Activated CD4-positive, alpha-beta memory T cell treated with anti-CD3 and anti-CD28 coated beads, Interleukin-2, amount 10 ng/mL, durations not matched to agents 7 days and 5 days (primary cell): ENCODE data around the gene EFCAB11. TPM values are rescaled to one million over a fixed set of nuclear protein-coding genes. Genes with fewer than 3 reads are reported as not detected.
A peak's percentile ranks its signal among the peaks of the same experiment; 100 is the strongest.

Source experiments
- CTCF ChIA-PET: fragments of 350-600 bp; sonication (Branson Sonifier 250); formaldehyde crosslinking; loops from one replicate; lab custom pipeline; 2021; ENCODE audit warnings: antibody characterized with exemption, inconsistent platforms; lab: Charles Lee
- POLR2A ChIA-PET: fragments of 350-600 bp; sonication (Branson Sonifier 250); formaldehyde crosslinking; loops from one replicate; lab custom pipeline; 2021; ENCODE audit warnings: antibody characterized with exemption; lab: Charles Lee
- DNase-seq: peaks from one replicate; pipeline ENCODE4 v3.0.0-alpha.2; 2020
- H3K27ac Mint-ChIP-seq: one replicate; pipeline ENCODE4 v1.8.0; 2021; ENCODE audit warnings: mild to moderate bottlenecking, mixed read lengths
- H3K27me3 Mint-ChIP-seq: one replicate; pipeline ENCODE4 v1.8.0; 2021; ENCODE audit warnings: mixed read lengths
- H3K36me3 Mint-ChIP-seq: one replicate; pipeline ENCODE4 v1.8.0; 2021; ENCODE audit warnings: low read depth, mixed read lengths
- H3K4me1 Mint-ChIP-seq: one replicate; pipeline ENCODE4 v1.8.0; 2021; ENCODE audit warnings: mixed read lengths
- H3K4me3 Mint-ChIP-seq: one replicate; pipeline ENCODE4 v1.8.0; 2021; ENCODE audit warnings: mild to moderate bottlenecking, mixed read lengths
- H3K9me3 Mint-ChIP-seq: one replicate; pipeline ENCODE4 v1.8.0; 2021; ENCODE audit warnings: mixed read lengths
- total RNA-seq, 2 experiments: library from RNA; stranded (reverse); gene quantifications; one replicate each; pipeline ENCODE4 v1.2.3, GENCODE V29; 2021

The EFCAB11 gene
- total RNA-seq, 2 experiments from 2014 or later: 9.6 to 9.9 TPM

DNA sequence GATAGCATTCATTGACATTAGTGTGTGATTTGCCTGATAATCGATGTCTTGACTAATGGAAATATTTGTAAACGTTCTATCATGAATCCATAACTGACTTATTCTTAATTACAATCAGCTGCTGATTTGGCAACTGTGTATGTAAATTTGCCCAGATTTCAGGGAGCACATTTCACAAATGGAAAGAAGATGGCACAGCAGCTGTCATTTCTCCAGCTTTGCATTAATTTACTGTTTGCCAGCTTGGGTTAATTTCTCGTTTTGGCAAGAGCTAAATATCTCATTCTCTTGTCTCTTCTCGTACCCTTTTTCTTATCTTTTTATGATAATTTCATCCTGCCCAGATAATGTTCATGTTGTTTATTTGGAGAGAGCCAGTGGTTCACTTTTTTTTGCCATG is 24.1 kb upstream of the EFCAB11 start:
- CTCF ChIA-PET: interaction anchor here (1.5 kb wide), 1 partner anchor 255 kb away, joined by 3 read pairs; no protein-coding TSS in a partner anchor
- no peaks in the 10 kb centered on the region for H3K27me3 Mint-ChIP-seq
- H3K36me3 Mint-ChIP-seq: peaks cover 57% of the 10 kb centered on the region
- H3K27ac Mint-ChIP-seq: no peak overlapping the region
- no peaks in the 10 kb centered on the region for H3K4me1 Mint-ChIP-seq
- no peaks in the 10 kb centered on the region for H3K9me3 Mint-ChIP-seq
- DNase-seq: no peak
- POLR2A ChIA-PET: interaction anchor here (0.6 kb wide), 1 partner anchor 8 kb away, joined by 3 read pairs; no protein-coding TSS in a partner anchor
- no peak overlapping the region for H3K4me3 Mint-ChIP-seq

- Mint-ChIP-seq H3K27me3 (no peaks in the 10 kb centered on the region), H3K36me3 (peaks cover 56% of the 10 kb centered on the region), H3K9me3 (no peaks in the 10 kb centered on the region), H3K27ac (no peak overlapping the region), H3K4me3 (no peak overlapping the region), H3K4me1 (no peaks in the 10 kb centered on the region)
- no peak for DNase-seq
- CTCF ChIA-PET: interaction anchor here (1.6 to 7.5 kb wide), 3 partner anchors 8 to 38 kb away, joined by 3 to 125 read pairs (median 10); partner anchors contain the start of genes EFCAB11 and TDP1
- POLR2A ChIA-PET: interaction anchor here (0.9 kb wide), 1 partner anchor 12 kb away, joined by 3 read pairs; no protein-coding TSS in a partner anchor
Measured at GRCh38 chr14:89977668-89978067, 23.1 kb upstream of the EFCAB11 start.

- ChIA-PET CTCF (interaction anchor here (0.6 to 7.5 kb wide), 24 partner anchors 8 to 443 kb away, joined by 3 to 125 read pairs (median 4); partner anchors contain the start of genes EFCAB11, PSMC1 and TDP1), POLR2A (interaction anchor here (1.3 to 5.4 kb wide), 4 partner anchors 9 to 18 kb away, joined by 3 to 33 read pairs (median 12); partner anchors contain the start of genes EFCAB11 and TDP1)
- Mint-ChIP-seq H3K4me1 (peaks cover 1% of the 10 kb centered on the region), H3K9me3 (no peaks in the 10 kb centered on the region), H3K36me3 (peaks cover 54% of the 10 kb centered on the region), H3K27me3 (no peaks in the 10 kb centered on the region), H3K27ac (no peak overlapping the region), H3K4me3 (no peak overlapping the region)
- DNase-seq: peak; percentile 65
Measured at GRCh38 chr14:89973234-89973823, 18.8 kb upstream of the EFCAB11 start.

DNA sequence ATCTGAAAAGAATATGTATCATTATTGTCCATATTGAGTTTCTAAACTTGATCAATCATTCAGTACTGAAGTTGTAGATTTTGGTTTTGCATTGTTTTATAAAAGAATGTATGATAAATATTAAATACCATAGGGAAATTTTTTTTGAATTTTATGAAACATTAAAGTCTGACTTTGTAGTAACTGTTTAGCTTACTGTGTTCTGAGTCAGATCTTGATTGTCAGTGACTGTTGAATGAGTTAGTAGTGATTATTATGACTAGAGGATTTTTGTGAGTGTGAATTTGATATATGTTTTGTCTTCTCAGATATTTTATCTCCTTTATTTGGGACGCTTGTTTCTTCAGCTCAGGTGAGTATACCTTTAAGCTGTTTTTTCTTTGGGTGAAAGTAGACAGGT is 11.3 kb upstream of the EFCAB11 start:
- POLR2A ChIA-PET: interaction anchor here (3.6 kb wide), 1 partner anchor 10 kb away, joined by 23 read pairs; the partner anchor contains the start of genes EFCAB11 and TDP1
- H3K4me3 Mint-ChIP-seq: no peak overlapping the region
- H3K36me3 Mint-ChIP-seq: peaks cover 68% of the 10 kb centered on the region
- CTCF ChIA-PET: interaction anchor here (1.6 to 14.1 kb wide), 2 partner anchors 8 to 26 kb away, joined by 5 to 125 read pairs; no protein-coding TSS in a partner anchor
- no peak for DNase-seq
- H3K9me3 Mint-ChIP-seq: no peaks in the 10 kb centered on the region
- H3K27me3 Mint-ChIP-seq: no peaks in the 10 kb centered on the region
- H3K27ac Mint-ChIP-seq: no peak overlapping the region
- peaks cover 20% of the 10 kb centered on the region for H3K4me1 Mint-ChIP-seq

GRCh38 chr14:89963288-89963978 is 8.9 kb upstream of the EFCAB11 start:
- ChIA-PET POLR2A (interaction anchor here (0.6 to 3.6 kb wide), 2 partner anchors 8 to 171 kb away, joined by 3 to 23 read pairs; partner anchors contain the start of genes EFCAB11 and TDP1), CTCF (interaction anchor here (1.5 to 14.1 kb wide), 2 partner anchors 11 to 24 kb away, joined by 4 to 125 read pairs; no protein-coding TSS in a partner anchor)
- no peaks in the 10 kb centered on the region for H3K9me3 Mint-ChIP-seq
- peaks cover 41% of the 10 kb centered on the region for H3K4me1 Mint-ChIP-seq
- H3K27ac Mint-ChIP-seq: no peak overlapping the region
- no peak for DNase-seq
- H3K27me3 Mint-ChIP-seq: no peaks in the 10 kb centered on the region
- no peak overlapping the region for H3K4me3 Mint-ChIP-seq
- peaks cover 73% of the 10 kb centered on the region for H3K36me3 Mint-ChIP-seq

GRCh38 chr14:89960914-89961313 is 6.4 kb upstream of the EFCAB11 start:
- H3K4me3 Mint-ChIP-seq: no peak overlapping the region
- peaks cover 77% of the 10 kb centered on the region for H3K36me3 Mint-ChIP-seq
- CTCF ChIA-PET: interaction anchor here (14.1 kb wide), 1 partner anchor 13 kb away, joined by 125 read pairs; no protein-coding TSS in a partner anchor
- H3K4me1 Mint-ChIP-seq: peaks cover 62% of the 10 kb centered on the region
- DNase-seq: no peak
- H3K27ac Mint-ChIP-seq: peak overlapping the region; percentile 85
- no peaks in the 10 kb centered on the region for H3K27me3 Mint-ChIP-seq
- POLR2A ChIA-PET: interaction anchor here (3.1 kb wide), 1 partner anchor 12 kb away, joined by 17 read pairs; no protein-coding TSS in a partner anchor
- no peaks in the 10 kb centered on the region for H3K9me3 Mint-ChIP-seq

GRCh38 chr14:89959853-89960445 is 5.4 kb upstream of the EFCAB11 start:
- H3K27me3 Mint-ChIP-seq: no peaks in the 10 kb centered on the region
- H3K36me3 Mint-ChIP-seq: peaks cover 70% of the 10 kb centered on the region
- H3K9me3 Mint-ChIP-seq: no peaks in the 10 kb centered on the region
- ChIA-PET POLR2A (interaction anchor here (0.8 to 3.1 kb wide), 4 partner anchors 13 to 798 kb away, joined by 3 to 17 read pairs (median 4); partner anchors contain the start of gene PSMC1), CTCF (interaction anchor here (0.9 to 14.1 kb wide), 3 partner anchors 14 to 21 kb away, joined by 3 to 125 read pairs (median 6); no protein-coding TSS in a partner anchor)
- H3K4me1 Mint-ChIP-seq: peaks cover 58% of the 10 kb centered on the region
- no peak for DNase-seq
- no peak overlapping the region for H3K4me3 Mint-ChIP-seq
- H3K27ac Mint-ChIP-seq: peak overlapping the region; percentile 85

GRCh38 chr14:89958966-89959365 is 4.4 kb upstream of the EFCAB11 start:
- no peaks in the 10 kb centered on the region for H3K27me3 Mint-ChIP-seq
- no peak for DNase-seq
- no peaks in the 10 kb centered on the region for H3K9me3 Mint-ChIP-seq
- ChIA-PET CTCF (interaction anchor here (14.1 kb wide), 1 partner anchor 15 kb away, joined by 125 read pairs; no protein-coding TSS in a partner anchor), POLR2A (interaction anchor here (0.8 to 3.1 kb wide), 2 partner anchors 14 to 297 kb away, joined by 3 to 17 read pairs; partner anchors contain the start of gene PSMC1)
- no peak overlapping the region for H3K4me3 Mint-ChIP-seq
- peak overlapping the region; percentile 85 for H3K27ac Mint-ChIP-seq
- H3K36me3 Mint-ChIP-seq: peaks cover 61% of the 10 kb centered on the region
- H3K4me1 Mint-ChIP-seq: peaks cover 61% of the 10 kb centered on the region

DNA sequence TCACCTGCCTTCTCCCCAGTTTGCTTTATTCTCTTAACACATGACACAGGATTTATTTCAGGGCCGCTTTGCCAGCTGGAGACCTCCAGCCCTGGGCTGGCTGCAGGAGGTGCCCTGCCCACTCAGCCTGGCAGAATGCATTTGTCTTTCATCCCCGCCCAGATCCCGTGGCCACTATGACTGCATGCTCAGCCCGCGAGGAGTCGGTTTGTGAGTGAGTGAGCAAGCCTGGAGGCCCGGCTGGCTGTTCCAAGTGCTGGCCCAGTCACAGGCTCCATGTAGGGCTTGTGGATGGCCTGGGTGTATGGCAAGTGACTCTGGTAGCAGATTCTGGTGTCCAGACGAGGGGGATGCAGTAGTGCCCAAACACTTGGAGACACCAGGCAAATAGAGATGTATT is 3.3 kb upstream of the EFCAB11 start:
- ChIA-PET POLR2A (interaction anchor here (4.5 to 4.7 kb wide), 2 partner anchors 7 to 14 kb away, joined by 23 to 33 read pairs; no protein-coding TSS in a partner anchor), CTCF (interaction anchor here (1.4 to 14.1 kb wide), 4 partner anchors 16 to 277 kb away, joined by 3 to 125 read pairs (median 8); no protein-coding TSS in a partner anchor)
- Mint-ChIP-seq H3K27me3 (no peaks in the 10 kb centered on the region), H3K36me3 (peaks cover 50% of the 10 kb centered on the region), H3K4me1 (peaks cover 68% of the 10 kb centered on the region), H3K9me3 (no peaks in the 10 kb centered on the region), H3K4me3 (no peak overlapping the region), H3K27ac (peak overlapping the region; percentile 100)
- DNase-seq: no peak

DNA sequence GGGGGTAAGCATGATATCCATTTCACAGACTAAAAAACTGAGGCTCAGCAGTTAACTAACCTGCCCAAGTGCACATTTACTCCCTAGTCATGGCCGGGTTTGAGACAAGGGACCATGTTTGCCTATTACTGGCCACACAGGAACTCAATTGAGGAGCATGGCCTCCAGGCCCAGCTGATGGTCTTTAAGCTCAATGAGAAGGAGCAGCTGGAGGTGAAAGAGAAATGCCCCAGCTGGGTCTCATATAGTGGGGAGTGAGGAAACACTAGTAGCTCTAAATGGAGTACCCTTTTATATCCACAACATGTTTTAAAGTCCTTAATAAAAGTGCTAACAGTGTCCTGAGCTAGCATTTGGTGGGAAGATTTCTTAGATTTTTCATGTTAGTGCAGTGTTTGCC is 2.8 kb upstream of the EFCAB11 start:
- peak overlapping the region; percentile 95 for H3K4me3 Mint-ChIP-seq
- CTCF ChIA-PET: interaction anchor here (1.4 to 14.1 kb wide), 4 partner anchors 16 to 278 kb away, joined by 3 to 125 read pairs (median 8); no protein-coding TSS in a partner anchor
- H3K36me3 Mint-ChIP-seq: peaks cover 47% of the 10 kb centered on the region
- H3K9me3 Mint-ChIP-seq: no peaks in the 10 kb centered on the region
- peak overlapping the region; percentile 100 for H3K27ac Mint-ChIP-seq
- DNase-seq: no peak
- H3K27me3 Mint-ChIP-seq: no peaks in the 10 kb centered on the region
- POLR2A ChIA-PET: interaction anchor here (0.9 to 4.7 kb wide), 4 partner anchors 8 to 527 kb away, joined by 4 to 33 read pairs (median 20); no protein-coding TSS in a partner anchor
- peaks cover 68% of the 10 kb centered on the region for H3K4me1 Mint-ChIP-seq

- peaks cover 65% of the 10 kb centered on the region for H3K4me1 Mint-ChIP-seq
- CTCF ChIA-PET: interaction anchor here (1.4 to 14.1 kb wide), 4 partner anchors 16 to 279 kb away, joined by 3 to 125 read pairs (median 8); no protein-coding TSS in a partner anchor
- POLR2A ChIA-PET: interaction anchor here (0.6 to 4.7 kb wide), 19 partner anchors 9 to 1158 kb away, joined by 3 to 33 read pairs (median 4); no protein-coding TSS in a partner anchor
- DNase-seq: no peak
- H3K27me3 Mint-ChIP-seq: no peaks in the 10 kb centered on the region
- no peaks in the 10 kb centered on the region for H3K9me3 Mint-ChIP-seq
- peaks cover 44% of the 10 kb centered on the region for H3K36me3 Mint-ChIP-seq
- peak overlapping the region; percentile 100 for H3K27ac Mint-ChIP-seq
- H3K4me3 Mint-ChIP-seq: peak overlapping the region; percentile 95
Measured at GRCh38 chr14:89956661-89957009, 2.1 kb upstream of the EFCAB11 start.
